Heart right ventricle (tissue), 16 donors: ENCODE measurements around the gene ANK3. TPM values are rescaled to one million over a fixed set of nuclear protein-coding genes. Genes with fewer than 3 reads are reported as not detected.

ENCODE experiments used
- ATAC-seq, 8 donors: fragments of 200-7000 bp; cut with Tn5 transposase; one replicate each; pipeline ENCODE4 v1.9.1; 2020; ENCODE audit warnings: mild to moderate bottlenecking in 8 of 8, moderate library complexity in 8 of 8, moderate number of reproducible peaks in 1 of 8
- DNase-seq, 2 donors: peaks; one replicate each; pipeline ENCODE4 v3.0.0-alpha.2; 2020
- H3K27ac ChIP-seq, 10 donors: fragments of 200-600 bp; sonication (generic) in 2 of 10; one replicate each; pipeline versions ENCODE4 v1.5.0 to v1.8.0; 2020 to 2022; ENCODE audit warnings: mild to moderate bottlenecking in 3 of 10
- H3K27me3 ChIP-seq, 7 donors: fragments of 200-600 bp; one replicate each; pipeline ENCODE4 v1.8.0; 2021 to 2022; ENCODE audit warnings: mild to moderate bottlenecking in 2 of 7
- H3K36me3 ChIP-seq, 9 donors: fragments of 200-600 bp; sonication (generic) in 1 of 9; one replicate each; pipeline versions ENCODE4 v1.5.0 to v1.8.0; 2020 to 2022; ENCODE audit warnings: mild to moderate bottlenecking in 2 of 9
- H3K4me1 ChIP-seq, 9 donors: fragments of 200-600 bp; sonication (generic) in 1 of 9; one replicate each; pipeline versions ENCODE4 v1.5.0 to v1.8.0; 2020 to 2022; ENCODE audit warnings: mild to moderate bottlenecking in 4 of 9
- H3K4me3 ChIP-seq, 10 donors: fragments of 200-600 bp; sonication (generic) in 2 of 10; one replicate each; pipeline versions ENCODE4 v1.5.0 to v1.8.0; 2020 to 2022; ENCODE audit warnings: mild to moderate bottlenecking in 7 of 10, moderate library complexity in 2 of 10
- H3K9me3 ChIP-seq, 11 donors: fragments of 200-600 bp in 10 of 11; sonication (generic) in 2 of 11; one replicate each; pipeline versions ENCODE4 v1.5.0 to v1.8.0; 2013 to 2022; ENCODE audit warnings: mild to moderate bottlenecking in 2 of 11, control low read depth in 1 of 11, moderate library complexity in 1 of 11
- CTCF ChIP-seq, 9 donors: fragments of 200-600 bp; sonication (generic) in 2 of 9; IDR thresholded peaks; one replicate each; pipeline versions ENCODE4 v1.5.0 to v1.8.0; 2021 to 2022; ENCODE audit warnings: antibody characterized with exemption in 9 of 9, mild to moderate bottlenecking in 5 of 9, moderate library complexity in 1 of 9
- WGBS, 2 donors: extraction: QIAGEN DNeasy Blood & Tissue Kit; methylation state at CpG; one replicate each; pipeline ENCODE4 v1.1.7; 2013; ENCODE audit warnings: inconsistent platforms in 1 of 2; 5-methylcytosine and 5-hydroxymethylcytosine counted together
- intact Hi-C, 10 donors: fragments of 100-400 bp; cut with DNase I; formaldehyde crosslinking; loops; one replicate each; pipeline versions ENCODE4 v1.11.1 to v1.14.2; 2022
- long read RNA-seq, 3 donors: library from polyadenylated mRNA; unstranded; transcript quantifications; one replicate each; pipeline ENCODE4 v2.0.0, GENCODE V29; 2020 to 2021
- polyA plus RNA-seq, 2 donors: library from polyadenylated mRNA; stranded (reverse); fragments of 200-250 nt; gene quantifications; one replicate each; pipeline ENCODE4 v1.2.3, GENCODE V29; 2013
- total RNA-seq, 10 donors: library from RNA; stranded (reverse); fragmentation: NEBNext Ultra II Directional in 3 of 10; extraction: Animal tissue kit (Norgen Biotek cat#: 25700) in 3 of 10; gene quantifications; one replicate each; pipeline versions ENCODE4 v1.2.1 to v1.2.4, GENCODE V29; 2021 to 2023
- donor health status: Arrhythmogenic right ventricular cardiomyopathy.
- donor health status: ischemic (EF 13 %, LVEDD 7.1; RV severe dilation, severe dysfunction).
- donor health status: healthy with polysubstance abuse.
- donor health status: DM: no; HTN: yes; CAD: no.
- donor health status: DM: no; HTN: no; CAD: no.
- donor health status: ischemic (EF 25% LVEDD 6.9; RV normal size, moderate dysfunction).
- donor health status: ischemic (EF 25% LVEDD 5.7; RV mildly dilated, moderate dysfunction).
- donor health status: healthy.
- donor health status: DM: yes; HTN: yes; CAD: no.
- donor health status: Ischemic cardiomyopathy.
- donor health status: ischemic (EF 35%, LVEDD 5.7; RV mildly dilated, moderate dysfunction).
- donor health status: nonischemic (EF 11% LVEDD 7.7; RV severe dilation, severe dysfunction).
- donor health status: DM: yes; HTN: yes; CAD: no.
- donor health status: PGD.
- donor health status: ischemic (EF 29% LVEDD 5.4; RV normal size, mild dysfunction).
- donor health status: nonischemic (EF 23%, LVEDD 6.1; RV moderate dilation, normal function).

ANK3 gene
- total RNA-seq (100 to 1,000 TPM; 186 to 287 (median 259) TPM), polyA plus RNA-seq (10 to 100 TPM; 34.4 to 49.1 TPM)
- long read RNA-seq, donor 1, partial matches to known transcripts, result 6 of 18 reads
- long read RNA-seq, donor 1, other reads (novel, unspliced or antisense), result 12 of 18 reads
- long read RNA-seq, donor 2, partial matches to known transcripts, result 14 of 31 reads
- long read RNA-seq, donor 2, other reads (novel, unspliced or antisense), result 16 of 31 reads
- long read RNA-seq, donor 3, partial matches to known transcripts, result 51 of 119 reads
- long read RNA-seq, donor 3, other reads (novel, unspliced or antisense), result 66 of 119 reads

DNA sequence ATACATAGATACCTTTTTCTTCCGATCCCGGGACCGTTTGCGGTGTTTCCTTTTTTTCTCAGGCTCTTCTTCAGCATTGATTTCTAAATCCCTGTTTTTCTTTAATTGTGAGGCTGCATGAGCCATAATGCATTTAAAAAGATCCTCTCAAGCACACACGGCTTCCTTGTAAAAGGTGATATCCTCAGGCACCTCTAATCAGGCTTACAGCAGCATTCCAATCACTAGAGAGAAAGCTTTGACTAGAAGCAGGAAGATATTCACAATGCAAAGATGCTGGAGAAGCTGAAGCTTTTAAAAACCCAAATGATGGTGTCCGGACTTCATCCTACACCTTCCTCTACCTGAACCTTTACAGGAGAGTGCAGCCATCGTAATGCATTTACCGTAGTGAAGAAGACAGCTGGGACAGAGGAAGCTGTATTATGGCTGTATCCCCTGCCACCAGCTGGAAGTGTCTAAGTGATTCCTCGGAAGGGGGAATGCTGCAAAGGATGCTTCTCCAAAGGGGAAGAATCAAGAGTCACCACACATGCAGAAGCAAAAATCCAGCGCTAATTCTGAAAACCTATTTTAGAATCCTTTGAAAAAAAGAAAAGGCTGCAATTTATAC lies at the start of gene ANK3:
ANK3 (minus strand) TSS at position 463 of the 613 bp plus-strand sequence; CDS start at position 126, 337 bp downstream.
- no peak within 1 kb of the TSS for H3K27ac ChIP-seq
- no peaks in the 10 kb centered on the region for H3K9me3 ChIP-seq
- DNase-seq (no peak), ATAC-seq (no peak)
- H3K27me3 ChIP-seq, result no peaks in the 10 kb centered on the region
- intact Hi-C loops, result no loop called here
- 65 to 78% methylated on average over 10 of the region's 10 CpGs for WGBS, 2 donors
- peaks cover 0 to 8% (median 6%) of the 10 kb centered on the region in 9 donors for H3K4me1 ChIP-seq
- TF ChIP-seq CTCF (IDR thresholded peaks at IDR 0.05), result no peak
- no peaks in the 10 kb centered on the region for H3K36me3 ChIP-seq
- H3K4me3 ChIP-seq, result no peak within 1 kb of the TSS

- peak; percentile 37 to 80 (median 74) for TF ChIP-seq CTCF (IDR thresholded peaks at IDR 0.05)
- WGBS, 2 donors, result 59 to 61% methylated on average over 3 of the region's 3 CpGs
- H3K4me3 ChIP-seq, result no peak overlapping the region
- H3K27ac ChIP-seq, result no peak overlapping the region
- peak in 7 of 8 donors; percentile 62 to 81 (median 72) for ATAC-seq
- DNase-seq, result peak in 1 of 2 donors; percentile 40
- no peaks in the 10 kb centered on the region for H3K9me3 ChIP-seq
- H3K36me3 ChIP-seq, result no peaks in the 10 kb centered on the region
- intact Hi-C loops, result loop anchor here (1.0 to 10.0 kb wide), 17 partner anchors 140 to 810 kb away; no protein-coding TSS in a partner anchor
- H3K27me3 ChIP-seq, result no peaks in the 10 kb centered on the region
- H3K4me1 ChIP-seq, result peaks cover 0 to 22% (median 8%) of the 10 kb centered on the region in 9 donors
These were observed 44.9 kb upstream of the ANK3 start for GRCh38 chr10:60434418-60435046.

- H3K27me3 ChIP-seq, result no peaks in the 10 kb centered on the region
- peaks cover 0 to 31% (median 17%) of the 10 kb centered on the region in 9 donors for H3K4me1 ChIP-seq
- no peaks in the 10 kb centered on the region for H3K36me3 ChIP-seq
- peak in 1 of 8 donors; percentile 14 for ATAC-seq
- peak overlapping the region in 1 of 10 donors; percentile 15 for H3K27ac ChIP-seq
- H3K9me3 ChIP-seq, result no peaks in the 10 kb centered on the region
- no peak overlapping the region for H3K4me3 ChIP-seq
- no peak for TF ChIP-seq CTCF (IDR thresholded peaks at IDR 0.05)
- intact Hi-C loops, result loop anchor here (1.0 to 10.0 kb wide), 16 partner anchors 139 to 809 kb away; no protein-coding TSS in a partner anchor
- DNase-seq, result no peak
- 30 to 34% methylated on average over 3 of the region's 3 CpGs for WGBS, 2 donors
These were observed 44.0 kb upstream of the ANK3 start for GRCh38 chr10:60433684-60434083.

DNA sequence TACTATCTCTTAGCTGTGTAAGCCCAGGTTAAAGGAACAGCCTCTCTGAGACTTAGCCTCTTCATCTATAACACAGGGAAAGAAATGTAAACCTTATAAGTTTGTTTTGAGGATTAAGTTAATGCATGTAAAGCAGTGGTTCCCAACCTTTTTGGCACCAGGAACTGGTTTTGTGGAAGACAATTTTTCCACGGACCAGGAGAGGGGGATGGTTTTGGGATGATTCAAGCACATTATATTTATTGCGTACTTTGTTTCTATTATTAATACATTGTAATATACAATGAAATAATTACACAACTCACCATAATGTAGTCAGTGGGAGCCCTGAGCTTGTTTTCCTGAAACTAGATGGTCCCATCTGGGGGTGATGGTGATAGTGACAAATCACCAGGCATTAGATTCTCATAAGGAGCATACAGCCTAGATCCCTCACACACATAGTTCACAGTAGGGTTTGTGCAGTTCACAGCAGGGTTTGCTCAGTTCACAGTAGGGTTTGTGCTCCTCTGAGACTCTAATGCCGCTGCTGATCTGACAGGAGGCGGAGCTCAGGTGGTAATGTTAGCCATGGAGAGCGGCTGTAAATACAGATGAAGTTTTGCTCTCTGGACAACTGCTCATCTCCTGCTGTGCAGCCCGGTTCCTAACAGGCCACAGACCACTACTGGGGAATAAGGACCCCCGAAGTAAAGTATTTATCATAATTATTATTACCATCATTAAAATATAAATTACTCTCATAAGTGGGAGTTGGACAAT lies 41.3 kb upstream of the ANK3 start:
- WGBS, 2 donors, result 87 to 89% methylated on average over 7 of the region's 7 CpGs
- Histone ChIP-seq H3K4me3 (no peak overlapping the region), H3K27ac (no peak overlapping the region), H3K9me3 (no peaks in the 10 kb centered on the region), H3K27me3 (no peaks in the 10 kb centered on the region), H3K36me3 (no peaks in the 10 kb centered on the region), H3K4me1 (peaks cover 0 to 50% (median 31%) of the 10 kb centered on the region in 9 donors)
- ATAC-seq (no peak), DNase-seq (no peak)
- no peak for TF ChIP-seq CTCF (IDR thresholded peaks at IDR 0.05)
- intact Hi-C loops, result loop anchor here (5.0 to 10.0 kb wide), 12 partner anchors 136 to 806 kb away; no protein-coding TSS in a partner anchor
